SK-N-SH (cell line): ENCODE measurements around the gene CALHM1. TPM values are rescaled to one million over a fixed set of nuclear protein-coding genes. Genes with fewer than 3 reads are reported as not detected.

ENCODE experiments used
- CTCF ChIA-PET: fragments of 300-600, 350-600 bp; formaldehyde crosslinking; extraction: SDS; loops from one replicate; lab custom pipeline; 2021; lab: Yijun Ruan, JAX
- POLR2A ChIA-PET: fragments of 350-600 bp; sonication (Branson Sonifier 250); formaldehyde crosslinking; extraction: SDS; loops from one replicate; lab custom pipeline; 2020; ENCODE audit warnings: antibody characterized with exemption, inconsistent platforms; lab: Yijun Ruan, JAX
- DNase-seq: peaks from one replicate; pipeline ENCODE4 v3.0.0; 2012
- H2AFZ ChIP-seq: fragments of 200-600 bp; sonication (generic); 2 replicates; pipeline ENCODE4 v1.8.1; 2016; ENCODE audit warnings: antibody characterized with exemption, mild to moderate bottlenecking, low read depth
- H3F3A ChIP-seq: fragments of 200-600 bp; sonication (generic); replicated peaks from 2 replicates; pipeline ENCODE3; 2016; ENCODE audit warnings: antibody characterized with exemption, mild to moderate bottlenecking; ENCODE audit not compliant: insufficient read depth
- H3K27ac ChIP-seq, 2 experiments: fragments of 200-500 bp in 1 of 2; fragments of 200-600 bp in 1 of 2; sonication (Bioruptor generic) in 1 of 2; sonication (generic), shearing (Covaris generic) in 1 of 2; 2 replicates each; pipeline versions ENCODE4 v1.5.1 to v1.6.1; 2014 to 2016; ENCODE audit warnings: low read depth in 2 of 2, inconsistent platforms in 1 of 2, low read length in 1 of 2, mild to moderate bottlenecking in 1 of 2, mixed read lengths in 1 of 2
- H3K27me3 ChIP-seq: fragments of 200-600 bp; sonication (generic), shearing (Covaris generic); 2 replicates; pipeline ENCODE4 v1.6.1; 2016; ENCODE audit warnings: mixed run types; ENCODE audit not compliant: insufficient read depth
- H3K36me3 ChIP-seq, 2 experiments: fragments of 200-500 bp in 1 of 2; fragments of 200-600 bp in 1 of 2; sonication (Bioruptor generic) in 1 of 2; sonication (generic) in 1 of 2; replicated peaks in 1 of 2; 2 replicates each; pipeline versions ENCODE3 to v1.5.1; 2014 to 2016; ENCODE audit warnings: low read length in 1 of 2, mild to moderate bottlenecking in 1 of 2; ENCODE audit not compliant: insufficient read depth in 2 of 2, control insufficient read depth in 1 of 2
- H3K4me1 ChIP-seq, 2 experiments: fragments of 200-500 bp in 1 of 2; fragments of 200-600 bp in 1 of 2; sonication (Bioruptor generic) in 1 of 2; sonication (generic), shearing (Covaris generic) in 1 of 2; 2 replicates each; pipeline versions ENCODE4 v1.5.1 to v1.6.1; 2014 to 2016; ENCODE audit warnings: low read depth in 1 of 2, low read length in 1 of 2, mixed run types in 1 of 2; ENCODE audit not compliant: insufficient read depth in 2 of 2, control insufficient read depth in 1 of 2
- H3K4me2 ChIP-seq: fragments of 200-600 bp; sonication (generic), shearing (Covaris generic); 2 replicates; pipeline ENCODE4 v1.6.1; 2017; ENCODE audit warnings: mixed run types
- H3K4me3 ChIP-seq, 2 experiments: fragments of 200-500 bp in 1 of 2; fragments of 200-600 bp in 1 of 2; sonication (Bioruptor generic) in 1 of 2; sonication (generic), shearing (Covaris generic) in 1 of 2; 2 replicates each; pipeline versions ENCODE4 v1.5.1 to v1.8.1; 2014 to 2016; ENCODE audit warnings: low read depth in 2 of 2, inconsistent platforms in 1 of 2, low read length in 1 of 2, mild to moderate bottlenecking in 1 of 2, mixed read lengths in 1 of 2, moderate library complexity in 1 of 2
- H3K79me2 ChIP-seq: fragments of 200-600 bp; sonication (generic); 2 replicates; pipeline ENCODE4 v1.8.1; 2017; ENCODE audit warnings: mild to moderate bottlenecking; ENCODE audit not compliant: insufficient read depth
- H3K9ac ChIP-seq: fragments of 200-600 bp; sonication (generic); 2 replicates; pipeline ENCODE4 v1.6.1; 2017; ENCODE audit warnings: mixed run types
- H3K9me2 ChIP-seq: fragments of 200-600 bp; sonication (generic); 2 replicates; pipeline ENCODE4 v1.6.1; 2017; ENCODE audit warnings: mixed run types
- H3K9me3 ChIP-seq: fragments of 200-600 bp; sonication (generic); 2 replicates; pipeline ENCODE4 v1.6.1; 2017; ENCODE audit warnings: mixed run types, mild to moderate bottlenecking, moderate library complexity
- H4K20me1 ChIP-seq: fragments of 200-600 bp; sonication (generic); 2 replicates; pipeline ENCODE4 v1.6.1; 2017; ENCODE audit warnings: mild to moderate bottlenecking, mixed run types; ENCODE audit not compliant: insufficient read depth
- ELF1 ChIP-seq: IDR thresholded peaks from 2 replicates; pipeline ENCODE4 v1.4.0; 2012
- FOXJ3 ChIP-seq: sonication (generic); formaldehyde crosslinking; IDR thresholded peaks from 2 replicates; pipeline ENCODE4 v1.5.1; 2020; ENCODE audit warnings: mild to moderate bottlenecking, missing genetic modification reagents
- FOXM1 ChIP-seq: IDR thresholded peaks from 2 replicates; pipeline ENCODE4 v1.4.0; 2012; ENCODE audit warnings: low read depth, mild to moderate bottlenecking
- IRF3 ChIP-seq: fragments of 150-350 bp; IDR thresholded peaks from 2 replicates; pipeline ENCODE4 v1.6.1; 2016; ENCODE audit warnings: mild to moderate bottlenecking, low read depth, low read length
- JUND ChIP-seq: IDR thresholded peaks from 2 replicates; pipeline ENCODE4 v1.4.0; 2012
- MAX ChIP-seq: IDR thresholded peaks from 2 replicates; pipeline ENCODE4 v1.4.0; 2012; ENCODE audit warnings: low read depth
- MXI1 ChIP-seq: IDR thresholded peaks from 2 replicates; pipeline ENCODE4 v1.6.1; 2012; ENCODE audit warnings: mild to moderate bottlenecking, low read depth, low read length, improper control_type of control experiment
- NFIC ChIP-seq: IDR thresholded peaks from 2 replicates; pipeline ENCODE4 v1.4.0; 2012; ENCODE audit warnings: borderline replicate concordance
- POLR2AphosphoS5 ChIP-seq: IDR thresholded peaks from 2 replicates; pipeline ENCODE4 v1.6.1; 2012; ENCODE audit warnings: low read depth, low read length
- REST ChIP-seq: IDR thresholded peaks from 2 replicates; pipeline ENCODE4 v1.6.1; 2012; ENCODE audit warnings: mild to moderate bottlenecking, low read depth, low read length, moderate library complexity
- RFX5 ChIP-seq: IDR thresholded peaks from 2 replicates; pipeline ENCODE4 v1.6.1; 2012; ENCODE audit warnings: mild to moderate bottlenecking, improper control_type of control experiment, low read length
- RXRA ChIP-seq: IDR thresholded peaks from 2 replicates; pipeline ENCODE4 v1.4.0; 2012; ENCODE audit warnings: low read depth, mild to moderate bottlenecking, borderline replicate concordance
- USF2 ChIP-seq: fragments of 150-350 bp; IDR thresholded peaks from 2 replicates; pipeline ENCODE4 v1.6.1; 2017; ENCODE audit warnings: antibody characterized with exemption, low read length, low read depth, borderline replicate concordance
- WGBS: methylation state at CpG from one replicate; pipeline ENCODE4 v1.1.6; 2017; ENCODE audit warnings: low lambda C conversion rate; 5-methylcytosine and 5-hydroxymethylcytosine counted together
- polyA plus RNA-seq, 3 experiments: library from polyadenylated mRNA; depleted of rRNA; stranded (reverse); fragments of >200 nt; gene quantifications; 2 replicates each; pipeline ENCODE4 v1.2.3, GENCODE V29; 2012

CALHM1 gene
- polyA plus RNA-seq, 1 of the 3 experiments (the other 2 are of a cell fraction) = not detected

- TF ChIP-seq REST (no peak), MAX (no peak)
- TF ChIP-seq, all 33 proteins: peak for 0
These were observed 41.2 kb upstream of the CALHM1 start (continued) for GRCh38 chr10:103499881-103500280.

GRCh38 chr10:103498936-103499638 lies 40.4 kb upstream of the CALHM1 start:
- Histone ChIP-seq H3K4me2 (no peak overlapping the region), H2AFZ (no peak overlapping the region), H3K27ac (no peak overlapping the region), H3K36me3 (no peaks in the 10 kb centered on the region), H3K9me2 (no peaks in the 10 kb centered on the region), H3K4me1 (peaks cover 1 to 32% of the 10 kb centered on the region in 2 experiments; a peak in 3 of 4 replicates), H3K27me3 (peaks cover 45% of the 10 kb centered on the region), H3K9me3 (no peaks in the 10 kb centered on the region), H3K79me2 (no peaks in the 10 kb centered on the region), H3K4me3 (no peak overlapping the region), H3K9ac (no peak overlapping the region), H3F3A (peaks cover 2% of the 10 kb centered on the region), H4K20me1 (no peaks in the 10 kb centered on the region)
- DNase-seq = no peak
- no peak for TF ChIP-seq POLR2AphosphoS5
- WGBS = 89% methylated on average over 5 of the region's 5 CpGs
- POLR2A ChIA-PET = no interaction called here
- CTCF ChIA-PET = interaction anchor here (0.7 to 2.1 kb wide), 3 partner anchors 13 to 65 kb away, joined by 3 to 10 read pairs (median 3); no protein-coding TSS in a partner anchor

- no peaks in the 10 kb centered on the region for H3K9me3 ChIP-seq
- no peaks in the 10 kb centered on the region for H3K9me2 ChIP-seq
- TF ChIP-seq NFIC (no peak), RXRA (no peak), FOXM1 (no peak), USF2 (no peak), RFX5 (no peak), JUND (no peak), ELF1 (no peak), POLR2AphosphoS5 (no peak), FOXJ3 (CRISPR knock-in tag) (no peak), MXI1 (no peak), IRF3 (no peak)
- 57% methylated on average over 8 of the region's 8 CpGs for WGBS
- DNase-seq = no peak
- ChIA-PET POLR2A (no interaction called here), CTCF (interaction anchor here (1.0 to 1.6 kb wide), 5 partner anchors 11 to 96 kb away, joined by 3 to 4 read pairs (median 3); no protein-coding TSS in a partner anchor)
- H3K4me1 ChIP-seq = peaks cover 0 to 30% of the 10 kb centered on the region in 2 experiments; a peak in 3 of 4 replicates
- H3K27ac ChIP-seq = no peak overlapping the region
- H3K36me3 ChIP-seq = no peaks in the 10 kb centered on the region
- H3K4me3 ChIP-seq = no peak overlapping the region
- H3K4me2 ChIP-seq = no peak overlapping the region
- no peaks in the 10 kb centered on the region for H4K20me1 ChIP-seq
- no peak overlapping the region for H3K9ac ChIP-seq
- no peaks in the 10 kb centered on the region for H3K79me2 ChIP-seq
- H2AFZ ChIP-seq = no peak overlapping the region
- peaks cover 51% of the 10 kb centered on the region for H3K27me3 ChIP-seq
- H3F3A ChIP-seq = peaks cover 5% of the 10 kb centered on the region
These were observed 38.6 kb upstream of the CALHM1 start for GRCh38 chr10:103497161-103497915.
